GM19240 (cell line): ENCODE results near the gene TOE1.
A peak's percentile ranks its signal among the peaks of the same experiment; 100 is the strongest.

ENCODE experiments used
- DNase-seq: peaks from one replicate; pipeline ENCODE4 v3.0.0; 2011; ENCODE audit warnings: low spot score; ENCODE audit not compliant: insufficient read length

The TOE1 gene

GRCh38 chr1:45326627-45327623 lies 13.0 kb upstream of the TOE1 start, which contains the start of gene HPDL:
Gene HPDL (plus strand): TSS chr1:45326895. CDS start chr1:45327149, 254 bp downstream.
- DNase-seq: peak; percentile 64

- no peak for DNase-seq
Observed at GRCh38 chr1:45327644-45328515, 12.1 kb upstream of the TOE1 start.

GRCh38 chr1:45328680-45329079 lies 11.3 kb upstream of the TOE1 start:
- no peak for DNase-seq

- DNase-seq: no peak
Observed at GRCh38 chr1:45329445-45329844, 10.5 kb upstream of the TOE1 start.

- DNase-seq: no peak
Observed at GRCh38 chr1:45331436-45332345, 8.3 kb upstream of the TOE1 start.

GRCh38 chr1:45332346-45332720 lies 7.6 kb upstream of the TOE1 start:
- DNase-seq: no peak

- no peak for DNase-seq
Observed at GRCh38 chr1:45334308-45335245, 5.4 kb upstream of the TOE1 start.

GRCh38 chr1:45335855-45336324 lies 4.1 kb upstream of the TOE1 start:
- DNase-seq: no peak

- DNase-seq: no peak
Observed at GRCh38 chr1:45337630-45338325, 2.2 kb upstream of the TOE1 start.

GRCh38 chr1:45340816-45341466 lies 971 bp downstream of the TOE1 start:
- DNase-seq: no peak

GRCh38 chr1:45344499-45344898 lies 4.5 kb downstream of the TOE1 start:
- no peak for DNase-seq

GRCh38 chr1:45345014-45345413 lies 5.0 kb downstream of the TOE1 start:
- no peak for DNase-seq

GRCh38 chr1:45346473-45346872 lies 6.5 kb downstream of the TOE1 start:
- no peak for DNase-seq

GRCh38 chr1:45348020-45348419 lies 8.1 kb downstream of the TOE1 start:
- no peak for DNase-seq

- DNase-seq: no peak
Observed at GRCh38 chr1:45348609-45348965, 8.6 kb downstream of the TOE1 start.

GRCh38 chr1:45348966-45349677 lies 9.2 kb downstream of the TOE1 start:
- no peak for DNase-seq

- no peak for DNase-seq
Observed at GRCh38 chr1:45351508-45351907, 11.5 kb downstream of the TOE1 start.

- no peak for DNase-seq
Observed at GRCh38 chr1:45353685-45354084, 13.7 kb downstream of the TOE1 start.
